Epithelial cell of proximal tubule (primary cell): ENCODE data around the gene EHD1. TPM values are rescaled to one million over a fixed set of nuclear protein-coding genes. Genes with fewer than 3 reads are reported as not detected.
"Not testable (repeated sequence)": the region's sequence is repeated elsewhere in the genome, so short reads cannot be mapped to it uniquely, and the experiment has no call there.

Source experiments
- DNase-seq: peaks from one replicate; pipeline ENCODE4 v3.0.0-alpha.2; 2011; ENCODE audit warnings: low read depth
- H3K4me3 ChIP-seq: 2 replicates; pipeline ENCODE4 v1.5.1; 2011; ENCODE audit warnings: low read depth, mild to moderate bottlenecking, low read length
- CTCF ChIP-seq: conservative IDR thresholded peaks from 2 replicates; pipeline ENCODE4 v1.5.1; 2012; ENCODE audit warnings: low read depth, mild to moderate bottlenecking, low read length
- total RNA-seq: library from RNA; depleted of rRNA; stranded (reverse); fragments of >200 nt; gene quantifications from 2 replicates; pipeline ENCODE4 v1.2.3, GENCODE V29; 2015

EHD1 gene
- total RNA-seq, 1 donor from 2014 or later = 82.7 TPM

GRCh38 chr11:64829536-64830251, 48.7 kb downstream of the EHD1 start:
- H3K4me3 ChIP-seq = no peak overlapping the region
- TF ChIP-seq CTCF = no peak
- DNase-seq = no peak

- no peak for TF ChIP-seq CTCF
- H3K4me3 ChIP-seq = no peak overlapping the region
- DNase-seq = no peak
Measured at GRCh38 chr11:64827451-64827839, 51.0 kb downstream of the EHD1 start.

- no peak for TF ChIP-seq CTCF
- DNase-seq = no peak
- H3K4me3 ChIP-seq = no peak overlapping the region
Measured at GRCh38 chr11:64826578-64827450, 51.6 kb downstream of the EHD1 start.

- no peak overlapping the region for H3K4me3 ChIP-seq
- DNase-seq = no peak
- no peak for TF ChIP-seq CTCF
Measured at GRCh38 chr11:64826062-64826461, 52.4 kb downstream of the EHD1 start.

- no peak for DNase-seq
- H3K4me3 ChIP-seq = no peak overlapping the region
- TF ChIP-seq CTCF = no peak
Measured at GRCh38 chr11:64823568-64824119, 54.8 kb downstream of the EHD1 start.

- H3K4me3 ChIP-seq = no peak overlapping the region
- TF ChIP-seq CTCF = no peak
- no peak for DNase-seq
Measured at GRCh38 chr11:64817476-64817875, 60.9 kb downstream of the EHD1 start.

GRCh38 chr11:64815433-64815832, 63.0 kb downstream of the EHD1 start:
- not testable (repeated sequence) for H3K4me3 ChIP-seq, DNase-seq
